Peyer's patch (tissue), 4 donors: ENCODE measurements around the gene EFTUD2. TPM values are rescaled to one million over a fixed set of nuclear protein-coding genes. Genes with fewer than 3 reads are reported as not detected.

Experiments
- DNase-seq, 3 donors: peaks; one replicate each; pipeline ENCODE4 v3.0.0-alpha.2; 2017 to 2019
- H3K27ac ChIP-seq, 4 donors: fragments of 200-600 bp; sonication (generic); one replicate each; pipeline ENCODE4 v1.5.1; 2016 to 2019
- H3K27me3 ChIP-seq, 2 donors: fragments of 200-600 bp; sonication (generic); one replicate each; pipeline ENCODE4 v1.5.1; 2019
- H3K36me3 ChIP-seq, 3 donors: fragments of 200-600 bp; sonication (generic); one replicate each; pipeline ENCODE4 v1.5.1; 2016 to 2019
- H3K4me1 ChIP-seq, 4 donors: fragments of 200-600 bp; sonication (generic); one replicate each; pipeline ENCODE4 v1.5.1; 2016 to 2019
- H3K4me3 ChIP-seq, 4 donors: fragments of 200-600 bp; sonication (generic); 1 replicate in 3 of 4; 2 replicates in 1 of 4; pipeline ENCODE4 v1.5.1; 2016 to 2019; ENCODE audit warnings: mild to moderate bottlenecking in 1 of 4
- H3K9me3 ChIP-seq, 4 donors: fragments of 200-600 bp; sonication (generic); one replicate each; pipeline ENCODE4 v1.5.1; 2016 to 2019; ENCODE audit warnings: mild to moderate bottlenecking in 1 of 4
- CTCF ChIP-seq, 6 experiments: fragments of 450-650 bp in 4 of 6; fragments of 200-600 bp in 2 of 6; sonication (generic) in 1 of 6; IDR thresholded peaks; one replicate each; pipeline ENCODE4 v1.5.1; 2017 to 2019; ENCODE audit warnings: antibody characterized with exemption in 6 of 6, mild to moderate bottlenecking in 3 of 6, moderate library complexity in 1 of 6
- POLR2A ChIP-seq, 2 donors: fragments of 450-650 bp; IDR thresholded peaks; one replicate each; pipeline ENCODE4 v1.5.1; 2017; ENCODE audit warnings: antibody characterized with exemption in 2 of 2, mild to moderate bottlenecking in 2 of 2, moderate library complexity in 2 of 2
- total RNA-seq, 4 donors: library from RNA; depleted of rRNA; stranded (reverse); fragments of >200 nt; gene quantifications; one replicate each; pipeline ENCODE4 v1.1.0, GENCODE V29; 2016

Gene EFTUD2
- total RNA-seq, 4 donors from 2014 or later, result 43.3 to 176 (median 69.8) TPM

- no peak for DNase-seq
- Histone ChIP-seq H3K4me3 (no peak overlapping the region), H3K27ac (no peak overlapping the region), H3K27me3 (no peaks in the 10 kb centered on the region), H3K9me3 (no peaks in the 10 kb centered on the region), H3K4me1 (no peaks in the 10 kb centered on the region), H3K36me3 (peaks cover 0 to 59% (median 0%) of the 10 kb centered on the region in 3 donors)
- TF ChIP-seq POLR2A (IDR thresholded peaks at IDR 0.05) (no peak), CTCF (IDR thresholded peaks at IDR 0.05) (no peak)
Measured at GRCh38 chr17:44887016-44887415, 12.2 kb downstream of the EFTUD2 start.

- no peak for DNase-seq
- Histone ChIP-seq H3K4me1 (no peaks in the 10 kb centered on the region), H3K27ac (no peak overlapping the region), H3K4me3 (no peak overlapping the region), H3K9me3 (no peaks in the 10 kb centered on the region), H3K36me3 (peaks cover 0 to 67% (median 0%) of the 10 kb centered on the region in 3 donors), H3K27me3 (no peaks in the 10 kb centered on the region)
- no peak for TF ChIP-seq POLR2A (IDR thresholded peaks at IDR 0.05)
- no peak for TF ChIP-seq CTCF (IDR thresholded peaks at IDR 0.05)
Measured at GRCh38 chr17:44884941-44885340, 14.3 kb downstream of the EFTUD2 start.

DNA sequence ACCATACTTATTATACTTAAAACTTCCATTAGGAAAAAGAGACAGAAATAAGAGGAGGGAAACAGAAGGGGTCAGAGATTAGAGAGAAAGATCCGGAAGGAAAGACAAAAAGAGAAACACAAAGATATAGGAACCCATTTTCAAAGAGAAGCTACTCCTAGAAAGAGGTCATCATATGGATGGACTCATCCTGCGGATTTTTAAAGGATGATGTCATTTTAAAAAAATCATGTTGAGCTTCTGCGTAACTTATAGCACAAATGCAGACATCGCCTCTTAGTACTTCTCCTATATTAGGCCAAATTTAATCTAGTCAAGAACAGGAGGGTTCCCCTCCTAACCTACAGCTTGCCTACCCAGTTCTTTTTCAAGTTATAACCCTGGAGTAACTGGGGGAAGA lies 18.1 kb downstream of the EFTUD2 start:
- Histone ChIP-seq H3K27ac (no peak overlapping the region), H3K27me3 (no peaks in the 10 kb centered on the region), H3K9me3 (no peaks in the 10 kb centered on the region), H3K4me3 (no peak overlapping the region), H3K4me1 (no peaks in the 10 kb centered on the region), H3K36me3 (peaks cover 0 to 91% (median 0%) of the 10 kb centered on the region in 3 donors)
- no peak for DNase-seq
- TF ChIP-seq CTCF (IDR thresholded peaks at IDR 0.05) (no peak), POLR2A (IDR thresholded peaks at IDR 0.05) (no peak)

- H3K4me1 ChIP-seq, result no peaks in the 10 kb centered on the region
- H3K9me3 ChIP-seq, result no peaks in the 10 kb centered on the region
- no peak for TF ChIP-seq POLR2A (IDR thresholded peaks at IDR 0.05)
- TF ChIP-seq CTCF (IDR thresholded peaks at IDR 0.05), result no peak
- H3K27ac ChIP-seq, result no peak overlapping the region
- H3K27me3 ChIP-seq, result no peaks in the 10 kb centered on the region
- H3K4me3 ChIP-seq, result no peak overlapping the region
- DNase-seq, result no peak
- H3K36me3 ChIP-seq, result peaks cover 0 to 91% (median 0%) of the 10 kb centered on the region in 3 donors
Measured at GRCh38 chr17:44880062-44880461, 19.2 kb downstream of the EFTUD2 start.

- Histone ChIP-seq H3K27me3 (no peaks in the 10 kb centered on the region), H3K9me3 (no peaks in the 10 kb centered on the region), H3K27ac (no peak overlapping the region), H3K36me3 (peaks cover 0 to 91% (median 0%) of the 10 kb centered on the region in 3 donors), H3K4me1 (no peaks in the 10 kb centered on the region), H3K4me3 (no peak overlapping the region)
- DNase-seq, result no peak
- TF ChIP-seq CTCF (IDR thresholded peaks at IDR 0.05) (no peak), POLR2A (IDR thresholded peaks at IDR 0.05) (no peak)
Measured at GRCh38 chr17:44879376-44879775, 19.9 kb downstream of the EFTUD2 start.
